H1 (cell line): ENCODE results near the gene ENPP7. TPM values are rescaled to one million over a fixed set of nuclear protein-coding genes. Genes with fewer than 3 reads are reported as not detected.

ENCODE experiments used
- CTCF ChIA-PET: fragments of 300-600 bp; sonication (Branson Sonifier 250); formaldehyde crosslinking; loops from one replicate; lab custom pipeline; 2021; ENCODE audit not compliant: partially characterized antibody; lab: Charles Lee
- POLR2A ChIA-PET: fragments of 300-600 bp; sonication (Branson Sonifier 250); formaldehyde crosslinking; loops from one replicate; lab custom pipeline; 2021; ENCODE audit warnings: inconsistent platforms; ENCODE audit not compliant: partially characterized antibody; lab: Charles Lee
- DNase-seq, 2 experiments: peaks; one replicate each; pipeline versions ENCODE4 v3.0.0 to v3.0.0-alpha.2; 2010 to 2022; ENCODE audit warnings: low spot score in 2 of 2, low read depth in 1 of 2, mixed read lengths in 1 of 2
- FAIRE-seq: peaks from 2 replicates; lab custom pipeline; 2011; peaks lifted over from hg19 to GRCh38; lab: Jason Lieb, UNC
- H2AFZ ChIP-seq: 2 replicates; pipeline ENCODE4 v1.8.1; 2012; ENCODE audit warnings: low read length, inconsistent platforms
- H2AK5ac ChIP-seq: 2 replicates; pipeline ENCODE4 v1.6.1; 2013; ENCODE audit warnings: low read depth, low read length
- H2BK120ac ChIP-seq: replicated peaks from 2 replicates; pipeline ENCODE3; 2013; ENCODE audit warnings: low read depth, low read length, inconsistent platforms
- H2BK12ac ChIP-seq: 2 replicates; pipeline ENCODE4 v1.6.1; 2013; ENCODE audit warnings: low read depth, low read length
- H2BK15ac ChIP-seq: 2 replicates; pipeline ENCODE4 v1.6.1; 2013; ENCODE audit warnings: low read length
- H2BK20ac ChIP-seq: 2 replicates; pipeline ENCODE4 v1.6.1; 2013; ENCODE audit warnings: low read length
- H2BK5ac ChIP-seq: 2 replicates; pipeline ENCODE4 v1.6.1; 2013; ENCODE audit warnings: low read depth, low read length
- H3K14ac ChIP-seq: 2 replicates; pipeline ENCODE4 v1.6.1; 2013; ENCODE audit warnings: inconsistent platforms; ENCODE audit not compliant: insufficient read length
- H3K18ac ChIP-seq: 2 replicates; pipeline ENCODE4 v1.6.1; 2013; ENCODE audit warnings: low read length; ENCODE audit errors: extremely low read depth
- H3K23ac ChIP-seq: 2 replicates; pipeline ENCODE4 v1.6.1; 2013; ENCODE audit warnings: inconsistent platforms; ENCODE audit not compliant: insufficient read length
- H3K23me2 ChIP-seq: 2 replicates; pipeline ENCODE4 v1.6.1; 2013; ENCODE audit warnings: low read depth, low read length
- H3K27ac ChIP-seq: 2 replicates; pipeline ENCODE4 v1.6.1; 2011; ENCODE audit warnings: low read depth, low read length, inconsistent platforms
- H3K27me3 ChIP-seq, 4 experiments: replicated peaks in 1 of 4; 1 replicate in 1 of 4; 2 replicates in 3 of 4; pipeline versions ENCODE4 v1.6.1 to v1.8.1; 2011 to 2013; ENCODE audit warnings: low read length in 3 of 4, mild to moderate bottlenecking in 3 of 4, inconsistent platforms in 2 of 4, mixed read lengths in 2 of 4, moderate library complexity in 1 of 4; ENCODE audit not compliant: control insufficient read depth in 3 of 4, insufficient read depth in 3 of 4; ENCODE audit errors: extremely low read depth in 1 of 4
- H3K36me3 ChIP-seq, 4 experiments: 2 replicates each; pipeline versions ENCODE4 v1.6.1 to v1.8.1; 2011 to 2013; ENCODE audit warnings: mild to moderate bottlenecking in 4 of 4, low read length in 3 of 4, moderate library complexity in 2 of 4, control low read depth in 1 of 4, inconsistent platforms in 1 of 4; ENCODE audit not compliant: insufficient read depth in 4 of 4, control insufficient read depth in 2 of 4
- H3K4ac ChIP-seq: replicated peaks from 2 replicates; pipeline ENCODE3; 2013; ENCODE audit warnings: low read length, low read depth, mixed read lengths, inconsistent platforms; ENCODE audit not compliant: insufficient read length
- H3K4me1 ChIP-seq, 4 experiments: replicated peaks in 1 of 4; 1 replicate in 1 of 4; 2 replicates in 3 of 4; pipeline versions ENCODE4 v1.6.1 to v1.8.1; 2011 to 2013; ENCODE audit warnings: low read length in 3 of 4, inconsistent platforms in 2 of 4, mixed read lengths in 1 of 4; ENCODE audit not compliant: insufficient read depth in 4 of 4, control insufficient read depth in 3 of 4
- H3K4me2 ChIP-seq, 2 experiments: 2 replicates each; pipeline versions ENCODE4 v1.6.1 to v1.8.1; 2011 to 2013; ENCODE audit warnings: low read depth in 2 of 2, low read length in 2 of 2, control low read depth in 1 of 2, inconsistent platforms in 1 of 2, mild to moderate bottlenecking in 1 of 2; ENCODE audit not compliant: insufficient read depth in 1 of 2
- H3K4me3 ChIP-seq, 4 experiments: fragments of 200-600, 300-600 bp in 1 of 4; sonication (generic), shearing (Covaris generic), sonication (Bioruptor Twin) in 1 of 4; 2 replicates each; pipeline versions ENCODE4 v1.5.1 to v1.8.1; 2011 to 2016; ENCODE audit warnings: low read length in 4 of 4, low read depth in 3 of 4, control low read depth in 2 of 4, inconsistent platforms in 2 of 4, mild to moderate bottlenecking in 2 of 4, mixed read lengths in 1 of 4, moderate library complexity in 1 of 4; ENCODE audit not compliant: insufficient read depth in 2 of 4; ENCODE audit errors: extremely low read depth in 1 of 4
- H3K56ac ChIP-seq: replicated peaks from 2 replicates; pipeline ENCODE3; 2013; ENCODE audit warnings: low read depth, mild to moderate bottlenecking, mixed read lengths, low read length, inconsistent platforms; ENCODE audit not compliant: insufficient read length
- H3K79me1 ChIP-seq: 2 replicates; pipeline ENCODE4 v1.6.1; 2013; ENCODE audit warnings: low read depth, low read length, control low read depth
- H3K79me2 ChIP-seq, 2 experiments: 2 replicates each; pipeline versions ENCODE4 v1.6.1 to v1.8.1; 2012 to 2013; ENCODE audit warnings: low read length in 2 of 2, mild to moderate bottlenecking in 2 of 2, inconsistent platforms in 1 of 2; ENCODE audit not compliant: insufficient read depth in 2 of 2, control insufficient read depth in 1 of 2
- H3K9ac ChIP-seq, 4 experiments: replicated peaks in 1 of 4; 1 replicate in 1 of 4; 2 replicates in 3 of 4; pipeline versions ENCODE4 v1.6.1 to v1.8.1; 2011 to 2013; ENCODE audit warnings: low read depth in 3 of 4, low read length in 3 of 4, control low read depth in 2 of 4, mild to moderate bottlenecking in 2 of 4, moderate library complexity in 2 of 4, inconsistent platforms in 1 of 4; ENCODE audit errors: extremely low read depth in 1 of 4
- H3K9me3 ChIP-seq, 2 experiments: 2 replicates each; pipeline versions ENCODE4 v1.6.1 to v1.8.1; 2012 to 2013; ENCODE audit warnings: mild to moderate bottlenecking in 2 of 2, moderate library complexity in 2 of 2, control low read depth in 1 of 2, inconsistent platforms in 1 of 2, low read depth in 1 of 2, low read length in 1 of 2, mixed read lengths in 1 of 2; ENCODE audit not compliant: insufficient read depth in 2 of 2
- H4K20me1 ChIP-seq, 2 experiments: replicated peaks in 1 of 2; 2 replicates each; pipeline versions ENCODE3 to v1.8.1; 2011 to 2013; ENCODE audit warnings: inconsistent platforms in 2 of 2, low read length in 2 of 2, mild to moderate bottlenecking in 1 of 2; ENCODE audit not compliant: insufficient read depth in 2 of 2, control insufficient read depth in 1 of 2
- H4K5ac ChIP-seq: 2 replicates; pipeline ENCODE4 v1.6.1; 2013; ENCODE audit warnings: low read length, low read depth, mixed read lengths, inconsistent platforms; ENCODE audit not compliant: insufficient read length
- H4K8ac ChIP-seq: 2 replicates; pipeline ENCODE4 v1.8.0; 2013; ENCODE audit warnings: mild to moderate bottlenecking, moderate library complexity, low read length, inconsistent platforms; ENCODE audit not compliant: insufficient read depth; ENCODE audit errors: extremely low read depth
- H4K91ac ChIP-seq: replicated peaks from 2 replicates; pipeline ENCODE3; 2013; ENCODE audit warnings: low read length, mixed read lengths, inconsistent platforms; ENCODE audit not compliant: insufficient read length
- FOSL1 ChIP-seq: IDR thresholded peaks from 2 replicates; pipeline ENCODE4 v1.6.1; 2011; ENCODE audit warnings: mild to moderate bottlenecking, low read depth, low read length, moderate library complexity; ENCODE audit not compliant: insufficient read depth
- SP4 ChIP-seq: IDR thresholded peaks from 2 replicates; pipeline ENCODE4 v1.6.1; 2012; ENCODE audit warnings: low read length, inconsistent platforms
- WGBS, 2 experiments: shearing (Covaris generic) in 1 of 2; methylation state at CpG; one replicate each; pipeline versions ENCODE4 v1.1.6 to v1.1.7; 2013 to 2015; ENCODE audit warnings: low lambda C conversion rate in 2 of 2, mixed read lengths in 2 of 2, inconsistent platforms in 1 of 2, low coverage in 1 of 2, missing lambda C conversion rate in 1 of 2; ENCODE audit not compliant: insufficient replicate concordance in 2 of 2, insufficient coverage in 1 of 2, insufficient read length in 1 of 2; ENCODE audit errors: extremely low coverage in 1 of 2, missing lambda C conversion rate in 1 of 2; 5-methylcytosine and 5-hydroxymethylcytosine counted together
- polyA plus RNA-seq, 7 experiments: library from polyadenylated mRNA; depleted of rRNA in 3 of 7; stranded (reverse) in 5 of 7; unstranded in 2 of 7; fragments of >200 nt in 5 of 7; fragments of 200-250 nt in 2 of 7; gene quantifications; 1 replicate in 5 of 7; 2 replicates in 1 of 7; 4 replicates in 1 of 7; pipeline versions ENCODE4 v1.2.1 to v1.2.3, GENCODE V29; 2011 to 2013; ENCODE audit warnings: missing spikeins in 2 of 7, mixed read lengths in 2 of 7
- total RNA-seq: library from RNA; stranded (reverse); fragmentation: NEBNext Ultra II Directional; extraction: Animal tissue kit (Norgen Biotek cat#: 25700); gene quantifications from 2 replicates; pipeline ENCODE4 v1.2.1, GENCODE V29; 2021

ENPP7 gene
- total and polyA plus RNA-seq, 2 of the 8 experiments (the other 6 are each of a cell fraction or from before 2014, with no cell fraction given) = not detected

DNA sequence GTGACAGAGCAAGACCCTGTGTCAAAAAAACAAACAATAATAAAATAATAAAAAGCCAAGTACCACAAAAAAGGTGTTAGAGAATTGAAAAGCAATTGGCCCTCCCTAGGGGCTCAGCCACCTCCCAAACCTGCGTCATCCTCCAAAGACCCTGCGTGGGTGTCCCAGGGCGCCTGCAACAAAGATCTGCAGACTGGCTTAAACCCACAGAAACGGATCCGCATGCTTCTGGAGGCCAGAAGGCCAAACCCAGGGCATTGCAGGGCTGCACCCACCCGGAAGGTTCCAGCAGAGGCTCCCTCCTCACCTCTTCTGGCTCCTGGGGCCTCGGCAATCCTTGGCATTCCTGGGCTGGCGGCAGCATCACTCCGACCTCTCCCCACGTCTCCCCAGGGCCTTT, 1.5 kb downstream of the ENPP7 start:
- no peak overlapping the region for H3K9ac ChIP-seq
- no peak overlapping the region for H2AK5ac ChIP-seq
- H4K5ac ChIP-seq = no peak overlapping the region
- no peaks in the 10 kb centered on the region for H3K79me2 ChIP-seq
- H3K4ac ChIP-seq = no peak overlapping the region
- no peak overlapping the region for H2BK12ac ChIP-seq
- H2AFZ ChIP-seq = no peak overlapping the region
- H3K27ac ChIP-seq = no peak overlapping the region
- no peak overlapping the region for H4K8ac ChIP-seq
- no peak overlapping the region for H3K23ac ChIP-seq
- H2BK120ac ChIP-seq = no peak overlapping the region
- TF ChIP-seq SP4 (no peak), FOSL1 (no peak)
- no peak overlapping the region for H2BK20ac ChIP-seq
- no peaks in the 10 kb centered on the region for H3K36me3 ChIP-seq
- no peak overlapping the region for H3K4me2 ChIP-seq
- no peak overlapping the region for H3K56ac ChIP-seq
- FAIRE-seq (no peak), DNase-seq (no peak)
- ChIA-PET POLR2A (interaction anchor here (0.6 kb wide), 1 partner anchor 17 kb away, joined by 3 read pairs; no protein-coding TSS in a partner anchor), CTCF (interaction anchor here (0.9 to 1.1 kb wide), 2 partner anchors 9 to 10 kb away, joined by 4 read pairs; no protein-coding TSS in a partner anchor)
- H3K9me3 ChIP-seq = no peaks in the 10 kb centered on the region
- H4K20me1 ChIP-seq = no peaks in the 10 kb centered on the region
- H4K91ac ChIP-seq = no peak overlapping the region
- H3K14ac ChIP-seq = no peak overlapping the region
- 92% methylated on average over 10 of the region's 10 CpGs; no CpG with 5 or more reads in 1 of the 2 experiments for WGBS, 2 experiments
- H3K4me1 ChIP-seq = peaks cover 0 to 6% (median 0%) of the 10 kb centered on the region in 4 experiments; a peak in 2 of 7 replicates
- H3K18ac ChIP-seq = no peak overlapping the region
- H3K23me2 ChIP-seq = peaks cover 2% of the 10 kb centered on the region; the same call in 1 of the 2 replicates
- H2BK15ac ChIP-seq = no peak overlapping the region
- no peak overlapping the region for H2BK5ac ChIP-seq
- H3K4me3 ChIP-seq = no peak overlapping the region
- H3K79me1 ChIP-seq = no peaks in the 10 kb centered on the region
- H3K27me3 ChIP-seq = 0 out of 7 replicates have a peak, but pooled peaks cover 0 to 2% (median 0%) of the 10 kb centered on the region in 4 experiments
